GM12865 (cell line): ENCODE data around the gene CCDC34.

Experiments
- DNase-seq: peaks from one replicate; pipeline ENCODE4 v3.0.0; 2010; ENCODE audit warnings: low read depth
- H3K4me3 ChIP-seq: 2 replicates; pipeline ENCODE4 v1.5.1; 2011; ENCODE audit warnings: mild to moderate bottlenecking, low read depth, low read length, control low read depth
- CTCF ChIP-seq: IDR thresholded peaks from 2 replicates; pipeline ENCODE4 v1.5.1; 2011; ENCODE audit warnings: low read length, control low read depth, low read depth, inconsistent platforms; ENCODE audit not compliant: insufficient read depth; ENCODE audit errors: missing control alignments

CCDC34 gene

DNA sequence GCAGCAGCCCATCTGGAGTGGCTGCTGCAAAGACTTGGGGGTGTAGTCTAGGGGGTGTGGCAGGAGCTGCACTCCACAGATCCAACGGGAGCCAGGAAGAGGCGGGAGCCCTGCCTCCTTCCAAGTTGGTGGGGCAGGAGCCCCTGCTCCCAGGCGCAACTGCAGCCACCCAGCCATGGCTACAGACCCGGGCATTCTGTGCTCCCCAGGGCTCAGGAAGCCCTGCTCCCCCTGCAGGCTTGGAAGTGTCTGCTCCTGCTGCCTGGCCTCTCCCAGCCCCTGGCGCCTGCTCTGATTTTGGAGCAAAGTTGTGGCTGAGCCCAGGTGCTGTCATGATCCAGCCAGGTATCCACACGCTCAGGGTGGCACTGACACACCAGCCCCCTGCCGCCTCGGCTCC, 58.5 kb downstream of the CCDC34 start:
- no peak overlapping the region for H3K4me3 ChIP-seq
- no peak for DNase-seq
- TF ChIP-seq CTCF = no peak

DNA sequence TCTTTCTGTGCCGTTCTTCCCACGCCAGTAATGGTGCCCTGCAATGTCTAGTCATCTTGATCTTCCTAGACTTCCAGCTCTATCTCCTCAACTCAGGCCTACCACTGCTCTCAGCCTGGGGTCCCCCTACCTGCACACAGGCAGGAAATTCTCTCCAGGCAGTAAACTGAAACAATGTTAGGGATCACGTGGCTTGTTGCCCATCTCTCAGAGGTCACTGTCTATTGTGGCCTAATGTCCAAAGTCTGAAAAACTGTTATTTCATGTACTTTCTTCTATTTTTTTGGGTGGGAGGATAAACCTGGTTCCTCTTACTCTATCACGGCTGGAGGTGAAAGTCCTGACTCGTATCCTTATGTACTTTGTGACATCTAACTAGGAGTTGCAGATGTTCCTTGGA, 59.1 kb downstream of the CCDC34 start:
- no peak for TF ChIP-seq CTCF
- no peak for DNase-seq
- no peak overlapping the region for H3K4me3 ChIP-seq

GRCh38 chr11:27300974-27301373, 62.0 kb downstream of the CCDC34 start:
- TF ChIP-seq CTCF = no peak
- no peak for DNase-seq
- H3K4me3 ChIP-seq = no peak overlapping the region

DNA sequence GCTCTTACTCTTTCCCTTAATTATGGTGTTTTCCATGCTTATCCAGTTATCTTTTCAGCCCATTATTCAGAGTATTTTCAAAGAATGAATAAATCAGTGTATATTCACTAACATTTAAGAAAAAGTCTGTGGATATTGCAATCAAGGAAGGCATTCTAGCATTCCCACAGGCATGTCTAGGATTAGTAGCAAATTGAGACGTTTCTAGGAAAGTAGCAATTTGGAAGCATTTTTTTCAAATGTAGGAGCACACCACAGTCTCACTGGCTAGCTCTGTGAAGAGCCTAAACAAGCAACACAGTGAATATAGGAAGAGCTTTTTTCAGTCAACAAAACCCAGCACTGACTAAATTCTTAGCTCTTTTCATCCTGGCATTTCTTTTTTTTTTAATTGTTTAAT, 65.4 kb downstream of the CCDC34 start:
- no peak for TF ChIP-seq CTCF
- no peak for DNase-seq
- no peak overlapping the region for H3K4me3 ChIP-seq

- peak; percentile 65 for TF ChIP-seq CTCF
- DNase-seq = peak; percentile 62
- no peak overlapping the region for H3K4me3 ChIP-seq
Measured at GRCh38 chr11:27296497-27296896, 66.5 kb downstream of the CCDC34 start.

DNA sequence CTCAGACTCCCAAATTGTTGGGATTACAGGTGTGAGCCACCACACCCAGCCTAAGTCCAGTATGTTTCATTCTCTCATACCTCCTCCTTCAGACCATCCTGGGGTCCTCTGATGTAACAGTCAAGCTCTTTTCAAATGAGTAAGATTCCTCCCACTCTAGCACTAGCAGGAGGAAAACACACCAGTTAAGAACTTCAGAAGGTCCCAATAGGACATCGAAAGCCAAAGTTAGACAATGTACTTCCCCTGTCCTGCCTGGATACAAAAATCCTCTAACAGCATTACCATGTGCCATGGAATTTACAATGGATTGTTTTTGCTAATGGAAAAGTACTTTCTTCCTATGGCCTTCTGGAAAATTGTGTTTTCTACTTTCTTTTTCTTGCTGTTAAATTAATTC, 67.1 kb downstream of the CCDC34 start:
- DNase-seq = no peak
- no peak for TF ChIP-seq CTCF
- no peak overlapping the region for H3K4me3 ChIP-seq

DNA sequence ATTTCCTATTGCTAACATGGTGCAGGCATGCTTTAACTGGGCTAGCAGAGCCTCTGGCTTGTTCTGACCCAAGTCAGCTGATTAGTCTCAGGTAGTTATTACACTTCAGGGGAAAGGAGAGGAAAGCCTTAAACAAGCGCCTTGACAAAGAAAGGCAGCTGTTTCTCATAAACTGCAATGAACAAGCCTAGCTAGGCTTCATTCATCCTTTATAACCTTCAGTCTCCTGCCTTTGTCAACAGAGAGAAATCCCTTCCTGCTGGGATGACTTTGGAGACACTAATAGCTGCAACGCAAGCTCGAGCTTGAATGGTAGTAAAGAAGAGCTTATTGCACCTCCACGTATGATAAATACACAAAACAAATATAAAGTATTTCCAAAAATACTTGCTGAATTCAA, 68.4 kb downstream of the CCDC34 start:
- no peak overlapping the region for H3K4me3 ChIP-seq
- no peak for TF ChIP-seq CTCF
- DNase-seq = no peak
